Measurements from ENCODE around the gene SPEG.

GRCh38 chr2:219511547-219512325 is 77.1 kb downstream of the SPEG start:
- TF ChIP-seq POLR2A (IDR thresholded peaks at IDR 0.05) (no peak), CTCF (IDR thresholded peaks at IDR 0.05) (no peak)
